Vagina (tissue), 2 donors: Measurements from ENCODE around the gene ALS2CL.

Experiments used
- CTCF ChIP-seq, 3 experiments: fragments of 450-650 bp in 2 of 3; fragments of 200-600 bp in 1 of 3; sonication (generic) in 1 of 3; IDR thresholded peaks; one replicate each; pipeline ENCODE4 v1.5.1; 2017 to 2019; ENCODE audit warnings: antibody characterized with exemption in 3 of 3, mild to moderate bottlenecking in 2 of 3, moderate library complexity in 2 of 3
- POLR2A ChIP-seq, 2 donors: fragments of 450-650 bp; IDR thresholded peaks; one replicate each; pipeline ENCODE4 v1.6.1; 2017; ENCODE audit warnings: antibody characterized with exemption in 2 of 2, mild to moderate bottlenecking in 2 of 2, moderate library complexity in 2 of 2

GRCh38 chr3:46677411-46677726, 16.1 kb downstream of the ALS2CL start:
- no peak for TF ChIP-seq CTCF (IDR thresholded peaks at IDR 0.05)
- TF ChIP-seq POLR2A (IDR thresholded peaks at IDR 0.05): no peak
